OCI-LY1 (cell line): ENCODE measurements around the gene CCDC141.

Source experiments
- H2AFZ ChIP-seq: fragments of 200-600 bp; sonication (generic), shearing (Covaris generic); 2 replicates; pipeline ENCODE4 v1.6.0; 2014; ENCODE audit warnings: antibody characterized with exemption, mild to moderate bottlenecking, low read length
- H3F3A ChIP-seq: fragments of 200-600 bp; sonication (generic), shearing (Covaris generic); 2 replicates; pipeline ENCODE4 v1.6.0; 2014; ENCODE audit warnings: mild to moderate bottlenecking, antibody characterized with exemption, low read length, moderate library complexity; ENCODE audit not compliant: insufficient read depth
- H3K27ac ChIP-seq: fragments of 200-600 bp; sonication (generic); 2 replicates; pipeline ENCODE4 v1.5.1; 2014; ENCODE audit warnings: low read length, mixed run types, mild to moderate bottlenecking, low read depth; ENCODE audit not compliant: poor library complexity, severe bottlenecking
- H3K27me3 ChIP-seq: fragments of 200-600 bp; sonication (generic); 2 replicates; pipeline ENCODE4 v1.6.0; 2014; ENCODE audit warnings: antibody characterized with exemption, mild to moderate bottlenecking, low read length, moderate library complexity; ENCODE audit not compliant: insufficient read depth
- H3K36me3 ChIP-seq: fragments of 200-600 bp; sonication (generic); 2 replicates; pipeline ENCODE4 v1.6.1; 2014; ENCODE audit warnings: mild to moderate bottlenecking, antibody characterized with exemption, low read length, moderate library complexity, mixed read lengths; ENCODE audit not compliant: insufficient read depth
- H3K4me1 ChIP-seq: fragments of 200-600 bp; sonication (generic); 2 replicates; pipeline ENCODE4 v1.5.1; 2014; ENCODE audit warnings: mild to moderate bottlenecking, low read length, moderate library complexity; ENCODE audit not compliant: insufficient read depth, severe bottlenecking
- H3K4me2 ChIP-seq: fragments of 200-600 bp; sonication (generic), shearing (Covaris generic); 2 replicates; pipeline ENCODE4 v1.6.1; 2014; ENCODE audit warnings: low read length
- H3K4me3 ChIP-seq: fragments of 200-600 bp; sonication (generic); 2 replicates; pipeline ENCODE4 v1.5.1; 2014; ENCODE audit warnings: low read length, low read depth, mild to moderate bottlenecking, mixed read lengths; ENCODE audit not compliant: poor library complexity, severe bottlenecking
- H3K79me2 ChIP-seq: fragments of 200-600 bp; shearing (Covaris generic); 2 replicates; pipeline ENCODE4 v1.6.1; 2016; ENCODE audit warnings: mixed run types, low read length, mixed read lengths; ENCODE audit not compliant: insufficient read depth
- H3K9ac ChIP-seq: fragments of 200-600 bp; sonication (generic), shearing (Covaris generic); 2 replicates; pipeline ENCODE4 v1.6.1; 2014; ENCODE audit warnings: mild to moderate bottlenecking, low read length, mixed read lengths
- H3K9me2 ChIP-seq: fragments of 200-600 bp; sonication (generic), shearing (Covaris generic); 2 replicates; pipeline ENCODE4 v1.6.1; 2014; ENCODE audit warnings: low read depth, mild to moderate bottlenecking, low read length, mixed read lengths
- H3K9me3 ChIP-seq: fragments of 200-600 bp; shearing (Covaris generic); 2 replicates; pipeline ENCODE4 v1.6.1; 2014; ENCODE audit warnings: low read length, mixed read lengths
- H4K20me1 ChIP-seq: fragments of 200-600 bp; sonication (generic), shearing (Covaris generic); 2 replicates; pipeline ENCODE4 v1.6.0; 2016; ENCODE audit warnings: mild to moderate bottlenecking, low read length; ENCODE audit not compliant: insufficient read depth
- EZH2 ChIP-seq: fragments of 200-600 bp; sonication (generic), shearing (Covaris generic); IDR thresholded peaks from 2 replicates; pipeline ENCODE4 v1.8.0; 2017; ENCODE audit warnings: borderline replicate concordance, mixed run types, mild to moderate bottlenecking, antibody characterized with exemption, low read length, moderate library complexity, mixed read lengths
- TF ChIP-seq, protein P1 (sequence below): fragments of 200-600 bp; sonication (generic), shearing (Covaris generic); IDR thresholded peaks from 2 replicates; pipeline ENCODE4 v1.5.1; 2017; ENCODE audit warnings: mild to moderate bottlenecking, antibody characterized with exemption, low read length, moderate library complexity, mixed read lengths

The CCDC141 gene

GRCh38 chr2:179037807-179038206 lies 12.1 kb downstream of the CCDC141 start:
- Histone ChIP-seq H2AFZ (no peak overlapping the region), H4K20me1 (no peaks in the 10 kb centered on the region), H3K79me2 (no peaks in the 10 kb centered on the region), H3K9me2 (no peaks in the 10 kb centered on the region), H3K4me3 (no peak overlapping the region), H3K4me2 (no peak overlapping the region), H3K36me3 (no peaks in the 10 kb centered on the region; the same call in 1 of the 2 replicates), H3K4me1 (peaks cover 27% of the 10 kb centered on the region), H3F3A (no peaks in the 10 kb centered on the region), H3K27me3 (no peaks in the 10 kb centered on the region), H3K9ac (no peak overlapping the region), H3K9me3 (no peaks in the 10 kb centered on the region), H3K27ac (peak overlapping the region; percentile 51)
- TF ChIP-seq EZH2 = no peak
- TF ChIP-seq, protein P1, sequence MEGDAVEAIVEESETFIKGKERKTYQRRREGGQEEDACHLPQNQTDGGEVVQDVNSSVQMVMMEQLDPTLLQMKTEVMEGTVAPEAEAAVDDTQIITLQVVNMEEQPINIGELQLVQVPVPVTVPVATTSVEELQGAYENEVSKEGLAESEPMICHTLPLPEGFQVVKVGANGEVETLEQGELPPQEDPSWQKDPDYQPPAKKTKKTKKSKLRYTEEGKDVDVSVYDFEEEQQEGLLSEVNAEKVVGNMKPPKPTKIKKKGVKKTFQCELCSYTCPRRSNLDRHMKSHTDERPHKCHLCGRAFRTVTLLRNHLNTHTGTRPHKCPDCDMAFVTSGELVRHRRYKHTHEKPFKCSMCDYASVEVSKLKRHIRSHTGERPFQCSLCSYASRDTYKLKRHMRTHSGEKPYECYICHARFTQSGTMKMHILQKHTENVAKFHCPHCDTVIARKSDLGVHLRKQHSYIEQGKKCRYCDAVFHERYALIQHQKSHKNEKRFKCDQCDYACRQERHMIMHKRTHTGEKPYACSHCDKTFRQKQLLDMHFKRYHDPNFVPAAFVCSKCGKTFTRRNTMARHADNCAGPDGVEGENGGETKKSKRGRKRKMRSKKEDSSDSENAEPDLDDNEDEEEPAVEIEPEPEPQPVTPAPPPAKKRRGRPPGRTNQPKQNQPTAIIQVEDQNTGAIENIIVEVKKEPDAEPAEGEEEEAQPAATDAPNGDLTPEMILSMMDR = no peak

DNA sequence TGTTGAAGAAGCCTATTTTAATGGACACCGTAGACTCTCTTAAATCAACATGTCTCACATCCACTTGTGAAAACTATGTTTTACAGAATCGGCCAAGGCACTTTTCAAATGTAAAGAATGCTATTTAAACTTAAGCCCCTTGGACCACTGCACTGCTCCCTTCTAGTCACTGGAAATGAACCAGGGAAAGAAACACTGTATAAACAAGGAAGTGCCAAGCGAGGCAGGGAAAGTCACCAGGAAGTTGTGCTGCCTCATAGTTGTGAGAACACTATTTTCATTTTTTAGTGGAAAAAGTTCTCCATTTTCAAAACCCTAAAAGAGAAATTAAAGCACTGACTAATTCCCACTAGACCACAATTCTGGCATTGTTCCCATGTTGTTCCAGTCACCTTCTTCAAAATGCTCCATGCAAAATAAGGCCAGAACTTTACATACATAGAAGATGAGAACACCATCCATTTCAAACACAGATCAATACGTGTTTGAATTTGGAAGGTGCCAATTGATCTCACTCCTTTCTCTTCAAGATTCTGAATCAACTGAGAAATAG lies 13.5 kb downstream of the CCDC141 start:
- Histone ChIP-seq H3K79me2 (no peaks in the 10 kb centered on the region), H3K4me3 (no peak overlapping the region), H3K9ac (no peak overlapping the region), H3K9me3 (no peaks in the 10 kb centered on the region), H3K27me3 (no peaks in the 10 kb centered on the region), H3K36me3 (no peaks in the 10 kb centered on the region), H3K27ac (no peak overlapping the region), H3K4me1 (peaks cover 40% of the 10 kb centered on the region), H3K9me2 (no peaks in the 10 kb centered on the region), H2AFZ (no peak overlapping the region), H3F3A (no peaks in the 10 kb centered on the region), H4K20me1 (no peaks in the 10 kb centered on the region), H3K4me2 (no peak overlapping the region)
- TF ChIP-seq EZH2 = no peak
- TF ChIP-seq, protein P1 = no peak

- Histone ChIP-seq H3K27me3 (no peaks in the 10 kb centered on the region), H3K4me1 (peaks cover 36% of the 10 kb centered on the region), H3K36me3 (peaks cover 4% of the 10 kb centered on the region; the same call in 1 of the 2 replicates), H3K9me2 (no peaks in the 10 kb centered on the region), H3K4me3 (peak overlapping the region; percentile 26), H3K9me3 (peaks cover 7% of the 10 kb centered on the region), H4K20me1 (no peaks in the 10 kb centered on the region), H3K9ac (peak overlapping the region; percentile 64), H2AFZ (no peak overlapping the region; the same call in 1 of the 2 replicates), H3K4me2 (peak overlapping the region; percentile 63), H3K79me2 (no peaks in the 10 kb centered on the region), H3K27ac (peak overlapping the region; percentile 95), H3F3A (no peaks in the 10 kb centered on the region)
- TF ChIP-seq, protein P1 = no peak
- no peak for TF ChIP-seq EZH2
These were observed 18.1 kb downstream of the CCDC141 start for GRCh38 chr2:179031731-179032408.
